ENCODE data around the gene CCL26. TPM values are rescaled to one million over a fixed set of nuclear protein-coding genes. Genes with fewer than 3 reads are reported as not detected.

CCL26 gene
- total RNA-seq, 1 donor from 2014 or later, result not detected

- Mint-ChIP-seq H3K9me3 (ENCODE audit: low read depth) (no peaks in the 10 kb centered on the region), H3K27me3 (peaks cover 30% of the 10 kb centered on the region), H3K4me1 (ENCODE audit: low read depth) (peaks cover 6% of the 10 kb centered on the region), H3K4me3 (ENCODE audit: low read depth) (no peak overlapping the region), H3K36me3 (ENCODE audit: insufficient read depth) (no peaks in the 10 kb centered on the region), H3K27ac (no peak overlapping the region)
- TF ChIP-seq CTCF (IDR thresholded peaks at IDR 0.05; ENCODE audit: unreplicated experiment), result no peak
- DNase-seq (ENCODE audit: low spot score, unreplicated experiment), result no peak
Observed at GRCh38 chr7:75735581-75736350, 36.2 kb downstream of the CCL26 start.

- H3K36me3 Mint-ChIP-seq (ENCODE audit: insufficient read depth), result no peaks in the 10 kb centered on the region
- TF ChIP-seq CTCF (IDR thresholded peaks at IDR 0.05; ENCODE audit: unreplicated experiment), result no peak
- no peak for DNase-seq (ENCODE audit: low spot score, unreplicated experiment)
- no peak overlapping the region for H3K4me3 Mint-ChIP-seq (ENCODE audit: low read depth)
- H3K4me1 Mint-ChIP-seq (ENCODE audit: low read depth), result peaks cover 5% of the 10 kb centered on the region
- no peak overlapping the region for H3K27ac Mint-ChIP-seq
- no peaks in the 10 kb centered on the region for H3K9me3 Mint-ChIP-seq (ENCODE audit: low read depth)
- H3K27me3 Mint-ChIP-seq, result peaks cover 26% of the 10 kb centered on the region
Observed at GRCh38 chr7:75734586-75735458, 37.2 kb downstream of the CCL26 start.

- no peak overlapping the region for H3K4me3 Mint-ChIP-seq (ENCODE audit: low read depth)
- H3K4me1 Mint-ChIP-seq (ENCODE audit: low read depth), result peaks cover 3% of the 10 kb centered on the region
- H3K27ac Mint-ChIP-seq, result no peak overlapping the region
- H3K36me3 Mint-ChIP-seq (ENCODE audit: insufficient read depth), result peaks cover 2% of the 10 kb centered on the region
- peaks cover 18% of the 10 kb centered on the region for H3K27me3 Mint-ChIP-seq
- no peaks in the 10 kb centered on the region for H3K9me3 Mint-ChIP-seq (ENCODE audit: low read depth)
- DNase-seq (ENCODE audit: low spot score, unreplicated experiment), result no peak
- TF ChIP-seq CTCF (IDR thresholded peaks at IDR 0.05; ENCODE audit: unreplicated experiment), result no peak
Observed at GRCh38 chr7:75732764-75733630, 39.0 kb downstream of the CCL26 start.

GRCh38 chr7:75732016-75732521 is 39.9 kb downstream of the CCL26 start:
- H3K9me3 Mint-ChIP-seq (ENCODE audit: low read depth), result no peaks in the 10 kb centered on the region
- peaks cover 2% of the 10 kb centered on the region for H3K36me3 Mint-ChIP-seq (ENCODE audit: insufficient read depth)
- no peak for DNase-seq (ENCODE audit: low spot score, unreplicated experiment)
- H3K27ac Mint-ChIP-seq, result no peak overlapping the region
- TF ChIP-seq CTCF (IDR thresholded peaks at IDR 0.05; ENCODE audit: unreplicated experiment), result no peak
- H3K4me1 Mint-ChIP-seq (ENCODE audit: low read depth), result peaks cover 2% of the 10 kb centered on the region
- H3K27me3 Mint-ChIP-seq, result peaks cover 9% of the 10 kb centered on the region
- H3K4me3 Mint-ChIP-seq (ENCODE audit: low read depth), result no peak overlapping the region
